A204.1 (cell line): ENCODE results near the gene SLC49A4.
A peak's percentile ranks its signal among the peaks of the same experiment; 100 is the strongest.

Source experiments
- FAIRE-seq: peaks from 2 replicates; lab custom pipeline; 2012; peaks lifted over from hg19 to GRCh38; lab: Jason Lieb, UNC

The SLC49A4 gene

DNA sequence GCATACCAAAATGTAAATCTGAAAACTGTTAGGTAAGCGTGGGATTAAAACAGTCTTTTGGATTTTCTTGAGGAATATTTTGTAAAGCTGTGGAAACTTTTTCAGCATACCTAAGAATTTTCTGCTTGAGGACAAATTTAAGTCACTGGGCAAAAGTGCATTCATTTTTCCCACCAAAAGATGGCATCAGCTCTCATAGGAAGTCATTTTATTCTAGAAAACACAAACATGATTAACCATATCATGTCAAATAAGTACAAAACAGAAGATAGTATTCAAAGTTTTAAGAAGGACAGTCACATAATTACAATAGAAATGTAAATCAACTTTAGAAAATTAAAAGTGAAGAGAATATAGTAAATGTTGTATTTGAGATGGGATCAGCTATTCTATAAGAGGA is 63.5 kb downstream of the SLC49A4 start:
- FAIRE-seq: peak; percentile 96

DNA sequence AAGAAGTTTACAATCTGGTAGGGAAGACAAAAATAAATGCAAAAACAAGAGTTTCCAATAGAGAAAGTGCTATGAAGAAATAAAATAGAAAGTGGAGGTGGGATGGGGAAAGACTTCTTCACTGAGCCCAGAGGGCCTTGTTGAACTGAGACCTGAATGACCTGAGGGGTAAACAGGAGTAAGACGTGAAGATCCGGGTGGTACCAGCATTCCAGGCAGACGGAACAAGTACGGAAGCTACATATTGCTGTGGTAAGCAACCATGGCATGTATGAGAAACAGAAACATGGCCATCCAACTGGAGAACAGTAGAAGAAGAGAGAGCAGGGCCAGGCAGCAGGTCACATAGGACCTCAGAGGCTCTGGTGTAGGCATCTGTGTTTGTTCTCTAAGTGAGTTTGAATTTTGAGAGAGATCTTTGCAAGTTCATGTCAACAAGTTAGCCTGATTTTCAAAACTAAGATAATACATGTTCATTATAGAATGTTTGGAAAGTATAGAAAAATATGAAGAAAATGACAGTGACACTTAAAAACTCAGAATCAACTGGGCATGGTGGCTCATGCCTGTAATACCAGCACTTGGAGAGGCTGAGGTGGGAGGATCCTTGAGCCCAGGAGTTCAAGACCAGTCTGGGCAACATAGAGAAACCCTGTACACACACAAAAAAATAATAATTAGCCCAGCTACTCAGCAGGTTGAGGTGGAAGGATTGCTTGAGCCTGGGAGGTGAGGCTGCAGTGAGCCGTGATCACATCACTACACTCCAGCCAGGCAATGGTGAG is 64.3 kb downstream of the SLC49A4 start:
- FAIRE-seq: no peak

DNA sequence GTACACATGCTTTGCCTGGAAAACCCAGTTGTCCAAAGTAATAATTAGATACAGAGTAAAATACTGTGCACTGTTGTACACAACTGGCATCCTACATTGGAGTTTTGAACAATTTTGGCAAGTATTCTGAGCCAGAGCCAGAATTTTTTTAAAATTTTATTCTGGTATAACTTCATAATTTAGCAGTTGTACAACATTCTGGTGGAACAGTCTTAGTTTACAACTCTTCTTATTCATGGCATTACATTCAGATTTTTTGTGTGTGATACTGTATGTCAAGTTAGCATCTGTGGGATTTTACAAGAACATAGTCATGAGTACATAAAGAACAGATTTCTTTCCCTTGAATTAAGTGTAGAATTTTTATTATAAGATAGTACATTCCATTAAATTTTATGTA is 67.5 kb downstream of the SLC49A4 start:
- no peak for FAIRE-seq

DNA sequence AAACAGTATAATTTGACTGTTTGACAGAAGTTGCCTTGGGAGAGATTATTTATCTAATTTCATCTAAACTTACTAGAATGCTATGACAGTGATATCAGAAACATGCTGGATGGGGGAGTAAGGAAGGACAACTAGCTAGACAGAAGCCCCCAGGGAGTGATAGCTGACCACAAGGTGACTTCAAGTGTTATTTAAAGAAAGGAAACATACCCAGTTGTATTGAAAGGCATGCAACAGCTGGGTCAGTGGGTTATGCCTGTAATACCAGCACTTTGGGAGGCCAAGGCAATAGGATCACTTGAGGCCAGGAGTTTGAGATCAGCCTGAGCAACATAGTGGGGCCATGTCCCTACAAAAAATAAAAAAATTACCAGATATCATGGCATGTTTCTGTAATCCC is 69.6 kb downstream of the SLC49A4 start:
- FAIRE-seq: no peak

DNA sequence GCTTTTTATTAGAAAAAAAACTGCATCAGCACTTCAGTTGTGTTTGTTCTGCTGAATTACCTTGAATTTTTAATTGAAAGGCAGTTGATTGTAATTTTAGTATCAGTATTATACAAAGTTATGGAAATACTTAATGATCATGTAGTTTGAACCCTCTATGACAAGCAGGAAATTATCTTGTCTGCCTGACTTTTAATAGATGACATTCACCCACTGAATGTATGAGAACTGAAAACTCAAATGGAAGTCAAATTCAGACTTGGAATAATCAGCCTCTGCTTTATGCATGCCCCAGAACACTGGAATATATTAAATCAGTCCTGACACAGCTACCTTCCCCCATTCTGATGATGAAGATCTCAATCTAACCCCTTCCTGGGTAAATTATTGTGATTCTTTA is 73.5 kb downstream of the SLC49A4 start:
- FAIRE-seq: no peak

DNA sequence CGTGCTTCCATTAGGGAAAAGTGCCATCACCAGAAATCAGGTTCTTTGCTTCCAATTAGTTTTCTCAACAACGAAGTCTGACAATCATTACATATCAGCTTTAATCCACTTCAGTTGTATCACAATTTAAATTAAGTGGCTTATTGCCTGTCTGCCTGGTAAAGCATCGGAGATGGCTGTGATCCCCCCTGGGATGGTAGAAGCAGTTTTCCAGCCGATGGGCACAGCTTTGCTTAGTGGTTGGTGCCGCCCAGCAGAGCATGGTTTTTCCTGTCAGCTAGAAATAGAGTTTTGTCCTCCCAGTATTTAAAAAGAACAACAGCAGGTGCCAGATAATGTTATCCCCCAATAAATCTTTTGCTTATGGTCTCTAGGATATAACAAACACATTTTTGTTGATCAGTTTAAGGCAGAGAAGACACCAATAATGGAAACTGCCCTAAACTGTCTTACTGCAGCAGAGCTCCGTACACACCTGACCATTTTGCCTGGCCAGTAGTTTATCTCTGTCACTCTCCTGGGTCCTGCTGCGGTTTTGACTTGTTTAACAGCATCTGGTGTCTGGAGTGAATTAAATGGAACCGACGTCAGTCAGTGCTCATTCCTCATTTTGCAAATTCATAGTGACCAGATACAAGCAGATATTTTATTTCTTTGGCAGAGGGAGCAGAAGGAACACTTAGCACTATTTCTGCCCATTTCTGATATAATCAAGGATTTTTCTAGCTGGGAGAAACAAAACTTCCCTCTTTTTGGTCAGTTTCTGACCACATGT is 79.1 kb downstream of the SLC49A4 start:
- no peak for FAIRE-seq

DNA sequence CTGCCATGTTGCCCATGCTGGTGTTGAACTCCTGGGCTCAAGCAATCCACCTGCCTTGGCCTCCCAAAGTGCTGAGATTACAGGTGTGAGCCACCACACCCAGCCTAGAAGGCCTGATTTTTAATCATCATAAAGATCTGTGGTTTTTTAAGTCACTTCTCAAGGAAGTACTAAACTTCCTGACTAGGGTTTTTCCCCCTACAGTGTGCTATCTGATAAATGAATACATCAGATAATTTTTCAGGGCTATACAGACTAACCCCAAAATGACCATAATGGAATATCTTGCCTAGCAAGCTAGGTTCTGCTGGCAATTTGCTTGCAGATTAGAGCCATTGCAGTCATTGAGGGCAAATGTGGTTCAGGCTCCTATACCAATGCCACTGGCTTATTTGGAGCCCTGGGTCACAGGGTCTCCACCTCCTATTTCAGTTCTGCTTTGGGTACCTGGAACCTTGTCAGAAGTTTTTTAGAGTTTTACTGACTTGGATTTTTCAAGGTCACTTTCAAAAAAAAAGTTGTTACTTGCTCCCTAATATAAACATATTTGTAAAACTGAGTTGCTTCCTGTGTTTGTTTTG is 80.8 kb downstream of the SLC49A4 start:
- no peak for FAIRE-seq

DNA sequence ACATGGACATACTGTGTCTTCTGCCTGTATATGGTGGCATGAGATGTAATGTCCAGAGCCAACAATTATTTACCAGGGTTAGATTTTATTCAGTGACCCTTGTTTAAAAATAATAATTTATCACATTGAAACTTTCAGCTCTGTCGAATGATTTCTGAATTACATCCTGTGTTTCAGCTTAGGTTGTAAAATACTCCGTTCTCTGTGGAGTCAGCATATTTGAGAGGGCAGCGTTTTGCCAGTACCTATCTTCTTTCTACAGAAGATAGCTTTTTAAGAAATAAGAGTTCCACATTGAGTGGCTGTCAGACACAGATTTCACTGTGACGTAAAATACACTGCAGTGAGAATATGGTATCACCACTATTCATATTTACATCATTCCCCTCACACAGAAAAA is 85.3 kb downstream of the SLC49A4 start:
- FAIRE-seq: no peak

DNA sequence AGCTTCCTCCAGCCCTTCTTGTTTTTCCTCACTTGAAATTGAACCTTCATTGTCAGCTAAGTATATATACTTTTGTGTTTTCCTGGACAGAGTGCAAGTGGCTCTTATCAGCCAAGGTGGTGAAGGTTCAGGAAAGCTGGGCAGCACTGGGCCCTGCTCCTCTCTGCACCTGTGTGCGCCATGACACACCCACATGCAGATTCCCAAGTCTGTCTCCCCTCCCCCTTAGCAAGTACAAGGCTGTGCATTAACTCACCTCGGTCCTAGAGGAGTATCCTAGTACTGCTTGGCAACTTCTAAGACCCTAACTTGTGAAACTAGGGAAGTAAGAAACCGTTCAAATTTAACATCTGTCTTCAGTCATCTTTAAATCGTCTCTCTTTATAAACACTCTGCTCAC is 85.8 kb downstream of the SLC49A4 start:
- no peak for FAIRE-seq

DNA sequence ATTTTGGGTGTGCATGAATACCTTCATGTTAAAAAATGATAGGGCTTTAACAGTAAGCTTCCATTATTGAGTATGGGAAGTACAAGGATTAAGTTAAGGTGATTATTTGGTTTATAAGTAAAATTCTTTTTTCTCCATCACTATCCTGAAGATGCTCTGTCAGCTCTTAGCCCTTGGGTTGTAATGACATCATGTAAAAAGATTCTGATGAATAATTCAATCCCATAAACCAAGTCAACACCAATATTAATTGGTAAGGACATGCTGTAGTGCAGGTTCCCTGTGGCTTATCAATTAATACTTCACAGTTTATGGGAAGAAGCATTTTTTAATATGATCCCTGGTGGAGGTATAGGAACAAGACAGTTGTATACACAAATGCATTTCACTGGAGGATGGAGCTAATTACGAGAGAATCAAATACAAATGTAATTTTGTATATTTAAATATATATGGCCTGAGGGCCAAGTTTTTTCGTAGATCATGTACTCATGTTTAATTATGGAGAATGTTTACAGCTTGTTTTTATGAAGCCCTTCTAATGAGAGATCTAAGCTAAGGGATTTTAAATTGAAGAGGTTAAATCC is 87.6 kb downstream of the SLC49A4 start:
- no peak for FAIRE-seq

DNA sequence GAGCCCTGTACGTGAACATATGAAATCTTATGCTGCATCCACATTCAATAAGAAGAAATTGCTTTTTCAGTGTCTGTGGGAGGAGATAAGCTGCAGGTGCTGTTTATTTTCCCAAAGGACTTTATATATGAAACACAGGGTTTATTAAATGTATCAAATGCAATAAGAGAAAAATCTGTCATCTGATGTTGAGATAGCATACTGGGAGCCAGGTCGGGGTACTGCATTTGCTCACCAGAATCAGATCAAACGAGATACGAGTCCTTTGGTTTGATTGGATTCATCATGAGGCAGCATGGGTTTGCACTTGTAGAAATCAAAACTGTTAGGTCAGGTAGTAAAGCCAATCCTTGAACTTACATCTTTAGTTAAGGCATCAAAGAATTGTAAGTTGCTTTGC is 91.4 kb downstream of the SLC49A4 start:
- FAIRE-seq: no peak

DNA sequence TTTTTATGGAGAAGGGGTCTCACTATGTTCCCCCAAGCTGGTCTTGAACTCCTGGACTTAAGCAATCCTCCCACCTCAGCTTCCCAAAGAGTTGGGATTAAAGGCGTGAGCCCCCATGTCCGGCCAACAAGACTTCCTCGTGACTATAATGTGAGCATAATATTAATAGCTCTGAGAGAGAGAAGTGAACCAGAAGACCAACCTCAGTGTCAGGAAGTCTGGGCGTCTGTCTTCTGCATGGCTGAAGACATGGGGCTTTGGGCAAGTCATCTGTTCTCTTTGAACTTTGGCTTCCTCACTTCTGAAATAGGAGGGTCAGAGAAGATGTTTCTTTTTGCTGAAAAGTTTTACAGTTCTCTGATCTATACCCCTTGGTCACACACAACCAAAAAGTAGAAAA is 92.1 kb downstream of the SLC49A4 start:
- FAIRE-seq: no peak

DNA sequence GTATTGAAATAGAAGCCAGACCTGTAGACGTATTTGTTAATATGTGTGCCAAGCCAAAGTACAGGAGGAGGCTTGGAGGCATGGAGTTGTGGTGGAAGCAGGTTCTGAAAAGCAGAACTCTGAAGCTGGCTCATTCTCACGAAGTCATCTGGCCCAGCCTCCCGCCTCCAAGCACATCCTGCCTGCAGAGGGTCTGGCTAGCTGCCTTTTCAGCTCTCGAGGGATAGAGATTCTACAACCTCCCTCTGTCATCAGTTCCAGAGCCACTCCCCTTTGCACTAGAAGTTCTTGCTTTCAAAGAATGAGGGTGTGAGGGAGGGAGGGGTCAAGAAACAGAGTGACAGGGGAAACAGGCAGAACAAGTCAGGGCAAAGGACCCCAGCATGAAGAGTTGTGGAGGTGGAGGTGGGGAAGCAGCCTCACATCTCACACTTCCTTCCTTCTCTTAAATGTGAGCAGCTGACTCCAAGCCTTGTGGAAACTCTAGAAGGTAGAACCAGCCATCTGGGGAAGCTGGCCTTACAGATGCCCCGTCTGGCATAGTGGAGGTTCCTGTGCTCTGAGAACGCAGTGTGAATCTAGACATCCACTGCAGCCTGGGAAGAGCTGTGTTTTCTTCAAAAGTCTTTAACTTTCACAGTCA is 95.3 kb downstream of the SLC49A4 start:
- FAIRE-seq: no peak

DNA sequence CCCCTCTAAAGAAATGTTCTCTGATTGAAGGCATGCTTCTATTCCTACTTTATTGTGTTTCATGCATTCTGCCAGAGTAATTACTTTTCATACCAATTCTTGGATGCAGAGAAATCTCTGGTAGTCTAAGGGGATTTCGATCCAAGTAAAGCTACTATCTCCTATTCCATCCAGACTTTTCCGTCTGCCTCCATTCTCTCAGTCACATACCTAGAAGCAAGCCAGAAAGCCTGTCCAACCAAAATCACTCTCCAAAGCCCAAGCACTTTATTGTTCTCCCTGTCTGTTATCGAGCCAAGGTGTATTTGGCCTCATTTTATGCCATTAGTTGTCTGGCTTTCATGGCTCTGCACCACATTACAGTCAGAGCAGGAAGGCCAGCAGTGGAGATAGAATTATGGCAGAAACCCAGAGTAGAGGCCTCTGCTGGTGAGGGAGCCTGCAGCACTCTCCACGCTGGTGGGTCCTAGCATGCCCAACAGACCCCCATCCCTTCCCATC is 95.9 kb downstream of the SLC49A4 start:
- FAIRE-seq: no peak

DNA sequence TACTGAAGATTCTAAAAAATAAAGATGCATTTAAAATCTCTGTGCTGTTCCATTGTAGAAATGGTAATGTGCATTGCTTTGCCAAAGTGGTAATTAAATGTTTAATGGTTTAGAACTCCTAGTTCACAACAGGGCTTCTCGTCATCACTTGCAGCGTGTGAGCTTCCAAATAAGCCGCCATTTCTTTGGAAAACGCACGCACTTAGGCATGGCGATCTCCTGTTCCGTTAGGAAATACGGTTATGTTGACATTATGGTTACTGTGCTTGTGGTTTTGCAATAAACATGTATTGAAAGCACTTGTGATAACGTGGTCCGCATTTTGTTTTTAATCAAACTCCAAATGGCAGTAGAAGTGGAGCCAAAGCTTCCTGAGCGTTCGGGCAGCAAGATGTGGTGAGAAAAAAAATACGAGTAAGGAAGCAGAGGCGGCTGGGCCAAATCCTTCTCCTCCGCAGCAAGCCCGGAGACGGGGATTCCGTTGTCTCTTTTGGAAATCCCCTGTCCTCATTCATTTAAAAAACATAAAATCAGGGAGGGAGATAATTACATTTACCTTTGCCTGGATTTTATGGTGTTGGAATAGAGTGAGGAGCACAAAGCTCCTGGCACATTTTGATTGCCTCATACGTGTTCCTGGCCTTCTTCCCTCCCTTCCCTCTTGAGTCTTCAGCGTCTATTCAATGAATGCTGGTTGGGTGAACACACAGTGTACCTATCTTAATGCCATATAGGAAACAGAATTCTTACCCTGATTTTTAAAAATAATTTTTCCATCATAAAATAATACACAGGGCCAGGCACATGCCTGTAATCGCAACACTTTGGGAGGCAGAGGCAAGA is 97.5 kb downstream of the SLC49A4 start:
- no peak for FAIRE-seq

DNA sequence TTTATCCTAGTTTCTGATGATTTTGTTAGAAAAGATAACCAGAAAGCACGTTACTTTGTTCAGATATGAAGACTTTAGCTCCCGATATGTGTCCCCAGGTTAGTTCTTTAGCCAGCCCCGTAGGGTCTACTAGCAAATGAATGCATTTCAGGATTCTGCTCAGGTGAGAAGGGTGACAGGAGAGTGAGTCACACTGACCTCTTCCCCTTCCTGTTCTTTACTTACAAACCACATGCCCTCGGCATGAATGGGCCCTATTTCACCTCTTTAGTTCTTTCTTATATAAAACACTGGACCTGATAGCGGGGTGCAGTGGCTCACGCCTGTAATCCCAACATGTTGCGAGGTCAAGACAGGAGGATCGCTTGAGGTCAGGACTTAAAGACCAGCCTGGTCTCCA is 98.4 kb downstream of the SLC49A4 start:
- FAIRE-seq: no peak

DNA sequence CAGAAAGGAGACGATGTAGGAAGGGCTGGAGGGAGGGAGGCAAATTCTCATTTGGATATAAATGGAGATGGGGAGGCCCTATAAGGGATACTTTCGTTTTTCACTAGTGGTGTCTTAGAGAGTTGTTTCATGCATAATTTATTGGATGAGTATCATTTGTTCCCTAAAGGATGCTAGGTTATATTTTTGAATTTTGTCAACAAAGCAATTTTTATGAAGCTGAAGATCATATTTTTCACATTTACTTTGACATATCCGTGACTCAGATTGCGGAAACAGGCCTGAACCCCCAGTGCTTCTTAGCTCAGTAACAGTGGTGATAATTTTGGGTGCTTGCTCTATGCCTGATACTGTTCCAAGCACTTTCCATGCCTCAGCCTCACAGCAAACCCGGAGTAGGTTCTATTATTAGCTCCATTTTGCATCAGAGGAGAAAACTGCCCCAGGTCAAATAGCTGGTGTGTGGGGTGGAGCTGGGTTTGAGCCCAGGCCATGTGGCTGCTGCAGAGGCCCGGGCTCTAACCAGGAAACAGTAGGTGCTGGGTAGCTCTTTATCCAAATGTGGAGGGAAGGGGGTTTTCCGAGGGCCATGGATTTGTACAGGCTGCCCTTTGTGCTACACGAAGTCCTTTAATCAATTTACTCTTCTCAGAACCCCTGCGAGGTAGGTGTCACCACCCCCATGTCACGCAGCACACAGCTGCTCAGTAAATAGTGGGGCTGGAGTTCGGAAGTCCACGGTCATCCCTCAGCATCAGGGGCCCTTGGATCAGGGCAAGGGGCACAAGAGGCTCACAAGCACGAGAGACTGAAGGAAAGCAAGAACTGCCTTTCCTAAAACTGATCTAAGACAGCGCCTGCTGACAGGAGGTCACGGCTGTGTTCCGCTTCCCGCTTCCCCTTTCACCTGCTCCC is 99.1 kb downstream of the SLC49A4 start:
- no peak for FAIRE-seq

DNA sequence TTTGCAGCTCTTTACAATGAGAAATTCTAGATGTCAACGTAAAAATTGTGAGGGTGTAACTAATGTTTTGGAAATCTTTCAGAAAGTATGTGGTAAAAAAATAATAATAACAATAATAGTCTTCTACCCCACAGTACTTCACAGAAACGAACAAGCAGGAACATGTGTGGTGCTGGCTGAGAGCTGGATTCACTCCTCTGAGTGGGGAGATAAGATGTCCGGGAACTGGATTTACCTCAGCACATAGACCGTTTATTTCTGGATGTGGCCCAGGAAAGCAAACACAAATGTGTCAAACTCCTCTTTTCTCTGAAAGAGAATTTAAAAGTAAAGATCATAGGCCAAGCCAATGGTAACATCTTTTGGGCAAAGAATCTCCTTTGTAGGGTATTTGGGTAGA is 103.4 kb downstream of the SLC49A4 start:
- FAIRE-seq: no peak

DNA sequence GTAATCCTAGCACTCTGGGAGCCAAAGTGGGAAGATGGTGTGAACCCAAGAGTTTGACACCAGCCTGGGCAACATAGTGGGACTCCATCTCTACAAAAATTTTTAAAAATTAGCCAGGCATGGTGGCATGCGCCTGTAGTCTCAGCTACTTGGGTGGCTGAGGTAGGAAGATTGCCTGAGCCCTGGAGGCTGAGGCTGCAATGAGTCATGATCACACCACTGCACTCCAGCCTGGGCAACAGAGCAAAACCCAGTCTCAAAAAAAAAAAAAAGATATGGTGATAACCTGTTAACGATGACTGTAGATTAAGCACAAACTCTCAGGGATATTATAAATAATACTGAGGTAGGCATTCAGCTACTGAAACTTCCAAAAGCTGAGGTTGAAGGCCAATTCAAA is 107.5 kb downstream of the SLC49A4 start:
- no peak for FAIRE-seq

DNA sequence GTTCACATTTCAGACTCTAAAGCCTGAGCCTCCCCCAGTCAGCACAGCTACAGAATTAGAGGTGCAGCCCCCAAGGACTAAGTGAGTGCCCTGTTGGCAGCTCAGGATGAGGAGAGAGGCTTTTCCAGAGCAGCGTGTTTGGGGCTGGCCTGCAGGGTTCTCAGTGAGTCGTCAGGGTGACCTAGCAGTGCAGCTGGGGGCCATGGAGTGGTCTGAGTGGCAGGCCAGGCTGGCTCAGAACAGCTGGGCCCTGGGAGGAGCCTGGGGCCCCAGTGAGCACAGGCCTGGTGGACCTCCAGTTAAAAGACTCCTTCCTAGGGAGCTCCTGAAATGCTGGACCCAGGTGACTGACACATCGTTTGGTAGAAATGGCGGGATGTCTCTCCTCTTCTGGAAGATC is 108.3 kb downstream of the SLC49A4 start:
- FAIRE-seq: no peak
